Measurements from ENCODE around the gene ENTPD8. TPM values are rescaled to one million over a fixed set of nuclear protein-coding genes. Genes with fewer than 3 reads are reported as not detected.
A peak's percentile ranks its signal among the peaks of the same experiment; 100 is the strongest.
"Not testable (repeated sequence)": the region's sequence is repeated elsewhere in the genome, so short reads cannot be mapped to it uniquely, and the experiment has no call there.

Gene ENTPD8
- total RNA-seq, 3 donors from 2014 or later, result 2.0 to 3.2 TPM; not detected in 1

GRCh38 chr9:137410236-137410890 is 30.8 kb downstream of the ENTPD8 start:
- peak in 1 of 3 donors; percentile 10 for TF ChIP-seq POLR2AphosphoS5 (IDR thresholded peaks at IDR 0.05)
- DNase-seq (ENCODE audit: low spot score in 2 of 2); H3K36me3 ChIP-seq; H3K9me3 ChIP-seq; H3K27me3 ChIP-seq; intact Hi-C loops (cut with DNase I; ENCODE audit: low total_unique reads): not testable (repeated sequence)
- Histone ChIP-seq H3K4me1 (peaks cover 12 to 19% of the 10 kb centered on the region in 2 donors), H3K4me3 (peak overlapping the region in 1 of 3 donors; percentile 54), H3K27ac (peak overlapping the region; percentile 92)

GRCh38 chr9:137409515-137409914 is 31.6 kb downstream of the ENTPD8 start:
- intact Hi-C loops (cut with DNase I; ENCODE audit: low total_unique reads), result no loop called here
- TF ChIP-seq POLR2A (IDR thresholded peaks at IDR 0.05) (no peak), CTCF (IDR thresholded peaks at IDR 0.05) (no peak), POLR2AphosphoS5 (IDR thresholded peaks at IDR 0.05) (no peak)
- Histone ChIP-seq H3K4me1 (peaks cover 12 to 19% of the 10 kb centered on the region in 2 donors), H3K36me3 (no peaks in the 10 kb centered on the region), H3K4me3 (no peak overlapping the region), H3K27me3 (no peaks in the 10 kb centered on the region), H3K27ac (peak overlapping the region; percentile 72 to 92), H3K9me3 (no peaks in the 10 kb centered on the region)
- DNase-seq (ENCODE audit: low spot score in 2 of 2), result no peak

- Histone ChIP-seq H3K36me3 (no peaks in the 10 kb centered on the region), H3K4me1 (peaks cover 12 to 19% of the 10 kb centered on the region in 2 donors), H3K27ac (peak overlapping the region in 1 of 2 donors; percentile 92), H3K4me3 (no peak overlapping the region), H3K9me3 (no peaks in the 10 kb centered on the region), H3K27me3 (no peaks in the 10 kb centered on the region)
- no peak for TF ChIP-seq POLR2AphosphoS5 (IDR thresholded peaks at IDR 0.05)
- TF ChIP-seq POLR2A (IDR thresholded peaks at IDR 0.05), result no peak
- no peak for TF ChIP-seq CTCF (IDR thresholded peaks at IDR 0.05)
- intact Hi-C loops (cut with DNase I; ENCODE audit: low total_unique reads), result no loop called here
- no peak for DNase-seq (ENCODE audit: low spot score in 2 of 2)
These were observed 32.3 kb downstream of the ENTPD8 start for GRCh38 chr9:137408651-137409405.

GRCh38 chr9:137407590-137408300 is 33.4 kb downstream of the ENTPD8 start:
- Histone ChIP-seq H3K36me3 (no peaks in the 10 kb centered on the region), H3K4me1 (peaks cover 12 to 19% of the 10 kb centered on the region in 2 donors), H3K27ac (peak overlapping the region; percentile 28 to 42), H3K9me3 (no peaks in the 10 kb centered on the region), H3K4me3 (peak overlapping the region; percentile 38 to 70 (median 47)), H3K27me3 (no peaks in the 10 kb centered on the region)
- DNase-seq (ENCODE audit: low spot score in 2 of 2), result no peak
- intact Hi-C loops (cut with DNase I; ENCODE audit: low total_unique reads), result no loop called here
- TF ChIP-seq CTCF (IDR thresholded peaks at IDR 0.05), result no peak
- no peak for TF ChIP-seq POLR2A (IDR thresholded peaks at IDR 0.05)
- TF ChIP-seq POLR2AphosphoS5 (IDR thresholded peaks at IDR 0.05), result no peak

DNA sequence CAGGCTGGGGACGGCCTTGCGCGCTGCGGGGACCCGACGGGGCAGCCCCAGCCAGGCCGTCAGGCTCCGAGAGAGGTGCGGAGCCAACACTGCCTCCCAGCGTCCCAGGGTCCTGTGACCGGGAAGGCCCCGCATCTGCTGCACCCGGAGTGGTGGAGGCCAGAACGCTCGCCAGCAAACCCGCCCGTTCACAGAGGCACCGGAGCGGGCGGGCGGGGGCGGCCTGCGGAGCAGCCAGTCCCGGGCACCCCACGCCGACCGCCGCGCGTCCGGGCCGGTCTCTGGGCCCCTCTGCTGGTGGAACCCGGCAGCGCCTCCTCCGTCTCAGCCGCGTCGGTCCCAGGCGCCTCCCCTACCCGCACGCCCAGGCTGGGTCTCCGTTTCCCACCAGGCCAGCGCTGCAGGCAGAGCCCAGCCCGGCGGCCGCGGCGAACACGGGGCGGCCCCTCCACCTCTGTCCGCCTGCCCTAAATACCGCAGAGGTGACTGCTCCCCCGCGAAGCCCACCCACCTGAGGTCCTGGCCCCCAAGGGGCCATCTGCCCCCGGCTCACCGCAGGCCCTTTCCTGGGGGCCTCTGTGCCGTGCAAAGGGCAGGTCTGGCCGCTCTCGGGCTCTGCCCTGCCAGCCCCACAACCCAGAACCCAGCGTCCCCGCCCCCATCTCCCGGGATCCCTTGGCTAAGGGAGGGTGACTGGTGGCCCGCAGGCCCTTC is 34.1 kb downstream of the ENTPD8 start:
- DNase-seq (ENCODE audit: low spot score in 2 of 2), result no peak
- Histone ChIP-seq H3K4me1 (peaks cover 11 to 16% of the 10 kb centered on the region in 2 donors), H3K27me3 (no peaks in the 10 kb centered on the region), H3K36me3 (no peaks in the 10 kb centered on the region), H3K4me3 (peak overlapping the region; percentile 38 to 70 (median 47)), H3K9me3 (no peaks in the 10 kb centered on the region), H3K27ac (peak overlapping the region; percentile 7 to 42)
- TF ChIP-seq POLR2AphosphoS5 (IDR thresholded peaks at IDR 0.05), result no peak
- TF ChIP-seq POLR2A (IDR thresholded peaks at IDR 0.05), result no peak
- TF ChIP-seq CTCF (IDR thresholded peaks at IDR 0.05), result peak; percentile 31 to 75 (median 45)
- intact Hi-C loops (cut with DNase I; ENCODE audit: low total_unique reads), result no loop called here

All from breast epithelium (tissue), 4 donors.